ENCODE measurements around the gene ANKLE2.
A peak's percentile ranks its signal among the peaks of the same experiment; 100 is the strongest.
"Not testable (repeated sequence)": the region's sequence is repeated elsewhere in the genome, so short reads cannot be mapped to it uniquely, and the experiment has no call there.

The ANKLE2 gene

GRCh38 chr12:132761032-132761920 is at the start of gene ANKLE2:
ANKLE2 (minus strand) TSS chr12:132761832; CDS start chr12:132761798, 34 bp downstream.
- peak; percentile 88 for DNase-seq (ENCODE audit: low read depth)

GRCh38 chr12:132809391-132809790 is 47.8 kb upstream of the ANKLE2 start:
- peak; percentile 20 for DNase-seq (ENCODE audit: low read depth)

- no peak for DNase-seq (ENCODE audit: low read depth)
Observed at GRCh38 chr12:132807295-132808092, 45.9 kb upstream of the ANKLE2 start.

GRCh38 chr12:132806857-132807256 is 45.2 kb upstream of the ANKLE2 start:
- DNase-seq (ENCODE audit: low read depth): no peak

GRCh38 chr12:132804426-132804861 is 42.8 kb upstream of the ANKLE2 start:
- DNase-seq (ENCODE audit: low read depth): peak; percentile 9

GRCh38 chr12:132803888-132804287 is 42.3 kb upstream of the ANKLE2 start:
- DNase-seq (ENCODE audit: low read depth): no peak

GRCh38 chr12:132803125-132803524 is 41.5 kb upstream of the ANKLE2 start:
- no peak for DNase-seq (ENCODE audit: low read depth)

- no peak for DNase-seq (ENCODE audit: low read depth)
Observed at GRCh38 chr12:132801741-132802140, 40.1 kb upstream of the ANKLE2 start.

GRCh38 chr12:132798836-132799235 is 37.2 kb upstream of the ANKLE2 start:
- DNase-seq (ENCODE audit: low read depth): no peak

GRCh38 chr12:132797820-132798570 is 36.4 kb upstream of the ANKLE2 start:
- DNase-seq (ENCODE audit: low read depth): no peak

- DNase-seq (ENCODE audit: low read depth): no peak
Observed at GRCh38 chr12:132795847-132796246, 34.2 kb upstream of the ANKLE2 start.

GRCh38 chr12:132791940-132792339 is 30.3 kb upstream of the ANKLE2 start:
- not testable (repeated sequence) for DNase-seq (ENCODE audit: low read depth)

- DNase-seq (ENCODE audit: low read depth): no peak
Observed at GRCh38 chr12:132789099-132789471, 27.5 kb upstream of the ANKLE2 start.

- DNase-seq (ENCODE audit: low read depth): no peak
Observed at GRCh38 chr12:132788375-132789098, 26.9 kb upstream of the ANKLE2 start.

GRCh38 chr12:132787877-132788276 is 26.2 kb upstream of the ANKLE2 start:
- DNase-seq (ENCODE audit: low read depth): no peak

- no peak for DNase-seq (ENCODE audit: low read depth)
Observed at GRCh38 chr12:132786192-132786591, 24.6 kb upstream of the ANKLE2 start.

GRCh38 chr12:132784580-132784979 is 22.9 kb upstream of the ANKLE2 start:
- no peak for DNase-seq (ENCODE audit: low read depth)

- DNase-seq (ENCODE audit: low read depth): no peak
Observed at GRCh38 chr12:132783917-132784531, 22.4 kb upstream of the ANKLE2 start.

GRCh38 chr12:132781938-132782337 is 20.3 kb upstream of the ANKLE2 start:
- DNase-seq (ENCODE audit: low read depth): no peak

- DNase-seq (ENCODE audit: low read depth): no peak
Observed at GRCh38 chr12:132779781-132780353, 18.2 kb upstream of the ANKLE2 start.

- DNase-seq (ENCODE audit: low read depth): no peak
Observed at GRCh38 chr12:132777614-132778013, 16.0 kb upstream of the ANKLE2 start.

Measured in iris pigment epithelial cell (primary cell).